ENCODE results near the gene MORC3. TPM values are rescaled to one million over a fixed set of nuclear protein-coding genes. Genes with fewer than 3 reads are reported as not detected.
A peak's percentile ranks its signal among the peaks of the same experiment; 100 is the strongest.

The MORC3 gene
- total and polyA plus RNA-seq, 2 donors (not counting 1 experiment from before 2014, with no cell fraction given) = 44.9 to 104 TPM

DNA sequence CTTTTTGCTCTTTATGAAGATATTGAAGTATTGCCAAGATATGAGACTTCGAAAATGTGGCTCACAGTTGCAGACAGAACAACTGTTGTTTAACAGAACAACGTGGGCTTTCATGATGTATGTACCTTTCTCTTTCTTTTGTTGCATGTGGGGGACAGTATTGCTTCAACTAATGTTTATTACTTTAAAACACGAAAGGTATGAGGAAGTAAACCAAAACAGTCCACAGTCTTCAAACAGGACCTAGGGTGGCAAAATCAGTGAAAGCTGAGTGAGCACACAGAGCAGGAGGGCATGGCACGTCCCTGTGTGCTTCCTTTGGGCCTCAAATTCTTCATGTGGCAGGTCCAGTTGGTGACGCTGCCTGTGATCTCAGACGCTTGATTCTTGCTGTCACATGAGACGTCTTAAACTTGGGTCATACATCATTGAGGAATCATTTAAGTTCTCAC is 57.4 kb downstream of the MORC3 start:
- Histone ChIP-seq H3K9me3 (ENCODE audit: control extremely low read depth in 1 of 3, control insufficient read depth in 2 of 3, insufficient read depth in 1 of 3, low read length in 2 of 3) (no peaks in the 10 kb centered on the region), H3K4me2 (replicated peaks; ENCODE audit: low read depth, low read length, poor library complexity, severe bottlenecking) (no peak overlapping the region), H3K9ac (ENCODE audit: low read length) (no peak overlapping the region), H3K36me3 (replicated peaks in 1 of 2; ENCODE audit: control extremely low read depth in 1 of 2, control insufficient read depth in 1 of 2, extremely low read depth in 1 of 2, insufficient read depth in 2 of 2, low read length in 1 of 2) (peaks cover 12 to 47% of the 10 kb centered on the region in 2 experiments), H3K27ac (ENCODE audit: low read length in 2 of 2) (no peak overlapping the region), H4K20me1 (ENCODE audit: control insufficient read depth, insufficient read depth, low read length, poor library complexity, severe bottlenecking) (peaks cover 16% of the 10 kb centered on the region), H3K79me2 (ENCODE audit: control insufficient read depth, insufficient read depth, low read length) (no peaks in the 10 kb centered on the region), H3K4me1 (ENCODE audit: control insufficient read depth in 2 of 2, insufficient read depth in 2 of 2, low read length in 2 of 2) (no peaks in the 10 kb centered on the region), H2AFZ (ENCODE audit: insufficient read depth, low read depth, low read length, poor library complexity, severe bottlenecking) (no peak overlapping the region), H3K27me3 (replicated peaks in 1 of 4; ENCODE audit: control extremely low read depth in 1 of 4, control insufficient read depth in 3 of 4, insufficient read depth in 4 of 4, low read length in 3 of 4) (no peaks in the 10 kb centered on the region), H3K4me3 (ENCODE audit: control extremely low read depth in 1 of 5, extremely low read depth in 1 of 5, insufficient read depth in 1 of 5, low read depth in 2 of 5, low read length in 4 of 5) (no peak overlapping the region)
- DNase-seq = no peak
- Mint-ChIP-seq H3K27me3 (no peaks in the 10 kb centered on the region), H3K4me3 (no peak overlapping the region), H3K27ac (peak overlapping the region; percentile 10), H3K9me3 (ENCODE audit: insufficient read depth) (no peaks in the 10 kb centered on the region), H3K4me1 (no peaks in the 10 kb centered on the region)
- intact Hi-C loops (cut with micrococcal nuclease) = no loop called here
- TF ChIP-seq EZH2 (IDR thresholded peaks at IDR 0.05; ENCODE audit: borderline replicate concordance, insufficient read depth, low read depth, low read length, poor library complexity, severe bottlenecking) = no peak
- TF ChIP-seq, protein P1, sequence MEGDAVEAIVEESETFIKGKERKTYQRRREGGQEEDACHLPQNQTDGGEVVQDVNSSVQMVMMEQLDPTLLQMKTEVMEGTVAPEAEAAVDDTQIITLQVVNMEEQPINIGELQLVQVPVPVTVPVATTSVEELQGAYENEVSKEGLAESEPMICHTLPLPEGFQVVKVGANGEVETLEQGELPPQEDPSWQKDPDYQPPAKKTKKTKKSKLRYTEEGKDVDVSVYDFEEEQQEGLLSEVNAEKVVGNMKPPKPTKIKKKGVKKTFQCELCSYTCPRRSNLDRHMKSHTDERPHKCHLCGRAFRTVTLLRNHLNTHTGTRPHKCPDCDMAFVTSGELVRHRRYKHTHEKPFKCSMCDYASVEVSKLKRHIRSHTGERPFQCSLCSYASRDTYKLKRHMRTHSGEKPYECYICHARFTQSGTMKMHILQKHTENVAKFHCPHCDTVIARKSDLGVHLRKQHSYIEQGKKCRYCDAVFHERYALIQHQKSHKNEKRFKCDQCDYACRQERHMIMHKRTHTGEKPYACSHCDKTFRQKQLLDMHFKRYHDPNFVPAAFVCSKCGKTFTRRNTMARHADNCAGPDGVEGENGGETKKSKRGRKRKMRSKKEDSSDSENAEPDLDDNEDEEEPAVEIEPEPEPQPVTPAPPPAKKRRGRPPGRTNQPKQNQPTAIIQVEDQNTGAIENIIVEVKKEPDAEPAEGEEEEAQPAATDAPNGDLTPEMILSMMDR (IDR thresholded peaks at IDR 0.05) = no peak
- no peak for ATAC-seq (ENCODE audit: low read depth)
- 96% methylated on average over 6 of the region's 7 CpGs for WGBS (ENCODE audit: insufficient coverage)
- CTCF ChIA-PET = no interaction called here
- POLR2A ChIA-PET = no interaction called here

- no peaks in the 10 kb centered on the region for H3K9me3 ChIP-seq (ENCODE audit: control extremely low read depth in 1 of 3, control insufficient read depth in 2 of 3, insufficient read depth in 1 of 3, low read length in 2 of 3)
- CTCF ChIA-PET = no interaction called here
Measured at GRCh38 chr21:36379251-36379650, 59.3 kb downstream of the MORC3 start.

More at GRCh38 chr21:36379251-36379650, 59.3 kb downstream of the MORC3 start:
- 97% methylated on average over 5 of the region's 6 CpGs for WGBS (ENCODE audit: insufficient coverage)
- DNase-seq (no peak), ATAC-seq (ENCODE audit: low read depth) (no peak)
- no peak overlapping the region for H2AFZ ChIP-seq (ENCODE audit: insufficient read depth, low read depth, low read length, poor library complexity, severe bottlenecking)
- intact Hi-C loops (cut with micrococcal nuclease) = no loop called here
- no peak for TF ChIP-seq EZH2 (IDR thresholded peaks at IDR 0.05; ENCODE audit: borderline replicate concordance, insufficient read depth, low read depth, low read length, poor library complexity, severe bottlenecking)
- TF ChIP-seq, protein P1 (IDR thresholded peaks at IDR 0.05) = no peak
- no peaks in the 10 kb centered on the region for H3K27me3 ChIP-seq (replicated peaks in 1 of 4; ENCODE audit: control extremely low read depth in 1 of 4, control insufficient read depth in 3 of 4, insufficient read depth in 4 of 4, low read length in 3 of 4)
- no peaks in the 10 kb centered on the region for H3K27me3 Mint-ChIP-seq
- H3K4me2 ChIP-seq (replicated peaks; ENCODE audit: low read depth, low read length, poor library complexity, severe bottlenecking) = no peak overlapping the region
- no peaks in the 10 kb centered on the region for H3K4me1 ChIP-seq (ENCODE audit: control insufficient read depth in 2 of 2, insufficient read depth in 2 of 2, low read length in 2 of 2)
- H3K9me3 Mint-ChIP-seq (ENCODE audit: insufficient read depth) = no peaks in the 10 kb centered on the region
- no peak overlapping the region for H3K9ac ChIP-seq (ENCODE audit: low read length)
- H3K27ac Mint-ChIP-seq = no peak overlapping the region
- H3K79me2 ChIP-seq (ENCODE audit: control insufficient read depth, insufficient read depth, low read length) = no peaks in the 10 kb centered on the region
- H3K4me3 ChIP-seq (ENCODE audit: control extremely low read depth in 1 of 5, extremely low read depth in 1 of 5, insufficient read depth in 1 of 5, low read depth in 2 of 5, low read length in 4 of 5) = no peak overlapping the region
- peaks cover 10% of the 10 kb centered on the region for H4K20me1 ChIP-seq (ENCODE audit: control insufficient read depth, insufficient read depth, low read length, poor library complexity, severe bottlenecking)
- H3K4me3 Mint-ChIP-seq = no peak overlapping the region
- H3K36me3 ChIP-seq (replicated peaks in 1 of 2; ENCODE audit: control extremely low read depth in 1 of 2, control insufficient read depth in 1 of 2, extremely low read depth in 1 of 2, insufficient read depth in 2 of 2, low read length in 1 of 2) = peaks cover 7 to 32% of the 10 kb centered on the region in 2 experiments
- POLR2A ChIA-PET = no interaction called here
- no peaks in the 10 kb centered on the region for H3K4me1 Mint-ChIP-seq
- no peak overlapping the region for H3K27ac ChIP-seq (ENCODE audit: low read length in 2 of 2)

All from B cell (primary cell).